Superior temporal gyrus (tissue), 1 donor: ENCODE data around the gene LPCAT2.
"Not testable (repeated sequence)": the region's sequence is repeated elsewhere in the genome, so short reads cannot be mapped to it uniquely, and the experiment has no call there.

ENCODE experiments used
- DNase-seq: peaks from one replicate; pipeline ENCODE4 v3.0.0-alpha.2; 2016; ENCODE audit errors: extremely low spot score

The LPCAT2 gene

GRCh38 chr16:55605754-55606336 lies 97.0 kb downstream of the LPCAT2 start:
- no peak for DNase-seq

- no peak for DNase-seq
Observed at GRCh38 chr16:55613613-55614335, 104.9 kb downstream of the LPCAT2 start.

- no peak for DNase-seq
Observed at GRCh38 chr16:55615071-55615470, 106.2 kb downstream of the LPCAT2 start.

- DNase-seq: not testable (repeated sequence)
Observed at GRCh38 chr16:55615670-55616069, 106.8 kb downstream of the LPCAT2 start.

- DNase-seq: no peak
Observed at GRCh38 chr16:55621771-55622170, 112.9 kb downstream of the LPCAT2 start.

GRCh38 chr16:55622272-55622671 lies 113.4 kb downstream of the LPCAT2 start:
- DNase-seq: no peak

- no peak for DNase-seq
Observed at GRCh38 chr16:55622930-55623561, 114.2 kb downstream of the LPCAT2 start.

GRCh38 chr16:55623640-55624039 lies 114.8 kb downstream of the LPCAT2 start:
- DNase-seq: no peak

- DNase-seq: no peak
Observed at GRCh38 chr16:55624696-55625095, 115.8 kb downstream of the LPCAT2 start.

- DNase-seq: no peak
Observed at GRCh38 chr16:55625843-55626242, 117.0 kb downstream of the LPCAT2 start.

- no peak for DNase-seq
Observed at GRCh38 chr16:55628306-55628968, 119.6 kb downstream of the LPCAT2 start.

- DNase-seq: no peak
Observed at GRCh38 chr16:55630774-55631173, 121.9 kb downstream of the LPCAT2 start.

GRCh38 chr16:55632259-55632658 lies 123.4 kb downstream of the LPCAT2 start:
- no peak for DNase-seq

GRCh38 chr16:55634193-55634592 lies 125.3 kb downstream of the LPCAT2 start:
- DNase-seq: no peak
